GM19452 (cell line): ENCODE data around the gene TBC1D25.

Experiments used
- ATAC-seq: cut with Tn5 transposase; IDR thresholded peaks from one replicate; pipeline ENCODE4 v1.9.1; 2021; ENCODE audit not compliant: unreplicated experiment

TBC1D25 gene

DNA sequence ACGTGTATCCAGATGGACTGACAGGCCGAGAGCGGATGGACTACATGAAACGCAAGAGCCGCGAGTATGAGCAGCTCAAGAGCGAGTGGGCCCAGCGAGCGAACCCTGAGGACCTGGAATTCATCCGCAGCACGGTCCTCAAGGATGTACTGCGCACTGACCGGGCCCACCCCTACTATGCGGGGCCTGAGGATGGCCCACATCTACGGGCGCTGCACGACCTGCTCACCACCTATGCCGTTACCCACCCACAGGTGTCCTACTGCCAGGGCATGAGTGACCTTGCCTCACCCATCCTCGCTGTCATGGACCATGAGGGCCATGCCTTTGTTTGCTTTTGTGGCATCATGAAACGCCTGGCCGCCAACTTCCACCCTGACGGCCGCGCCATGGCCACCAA, 20.1 kb downstream of the TBC1D25 start:
- no peak for ATAC-seq

DNA sequence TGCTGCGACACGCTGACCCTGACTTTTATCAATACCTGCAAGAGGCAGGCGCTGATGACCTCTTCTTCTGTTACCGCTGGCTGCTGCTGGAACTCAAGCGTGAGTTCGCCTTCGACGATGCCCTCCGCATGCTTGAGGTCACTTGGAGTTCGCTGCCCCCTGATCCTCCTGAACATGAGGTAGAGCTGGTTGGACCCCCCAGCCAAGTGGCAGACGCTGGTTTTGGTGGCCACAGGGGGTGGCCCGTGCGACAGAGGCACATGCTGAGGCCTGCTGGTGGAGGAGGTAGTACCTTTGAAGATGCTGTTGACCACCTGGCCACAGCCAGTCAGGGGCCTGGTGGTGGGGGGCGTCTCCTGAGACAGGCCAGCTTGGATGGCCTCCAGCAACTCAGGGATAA, 20.5 kb downstream of the TBC1D25 start:
- ATAC-seq, result no peak

DNA sequence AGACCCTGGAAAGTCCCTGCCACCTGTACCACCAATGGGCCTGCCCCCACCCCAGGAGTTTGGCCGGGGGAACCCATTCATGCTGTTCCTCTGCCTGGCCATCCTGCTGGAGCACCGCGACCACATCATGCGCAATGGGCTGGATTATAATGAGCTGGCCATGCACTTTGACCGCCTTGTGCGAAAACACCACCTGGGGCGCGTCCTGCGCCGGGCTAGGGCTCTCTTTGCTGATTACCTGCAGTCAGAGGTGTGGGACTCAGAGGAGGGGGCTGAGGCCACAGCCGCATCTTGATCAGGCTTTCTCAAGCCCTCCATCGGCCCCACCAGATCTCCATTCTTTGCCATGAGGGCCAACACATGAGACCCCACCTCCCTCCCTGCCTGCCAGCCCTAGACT, 21.2 kb downstream of the TBC1D25 start:
- ATAC-seq, result no peak

DNA sequence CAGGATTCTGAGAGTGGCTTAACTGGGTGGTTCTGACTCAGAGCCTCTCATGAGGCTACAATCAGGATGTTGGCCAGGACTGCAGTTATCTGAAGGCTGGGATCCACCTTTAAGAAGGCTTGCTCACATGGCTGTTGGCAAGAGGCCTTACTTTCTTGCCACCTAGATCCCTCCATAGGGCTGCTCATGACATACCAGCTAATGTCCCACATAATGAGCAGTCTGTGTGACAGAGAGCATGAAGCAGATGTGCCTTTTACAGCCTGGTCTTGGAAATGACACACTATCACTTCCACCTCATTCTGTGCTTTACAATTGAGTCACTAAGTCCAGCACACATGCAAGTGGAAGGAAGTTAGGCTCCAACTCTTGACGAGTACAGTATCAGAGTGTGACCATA, 30.4 kb downstream of the TBC1D25 start:
- no peak for ATAC-seq

DNA sequence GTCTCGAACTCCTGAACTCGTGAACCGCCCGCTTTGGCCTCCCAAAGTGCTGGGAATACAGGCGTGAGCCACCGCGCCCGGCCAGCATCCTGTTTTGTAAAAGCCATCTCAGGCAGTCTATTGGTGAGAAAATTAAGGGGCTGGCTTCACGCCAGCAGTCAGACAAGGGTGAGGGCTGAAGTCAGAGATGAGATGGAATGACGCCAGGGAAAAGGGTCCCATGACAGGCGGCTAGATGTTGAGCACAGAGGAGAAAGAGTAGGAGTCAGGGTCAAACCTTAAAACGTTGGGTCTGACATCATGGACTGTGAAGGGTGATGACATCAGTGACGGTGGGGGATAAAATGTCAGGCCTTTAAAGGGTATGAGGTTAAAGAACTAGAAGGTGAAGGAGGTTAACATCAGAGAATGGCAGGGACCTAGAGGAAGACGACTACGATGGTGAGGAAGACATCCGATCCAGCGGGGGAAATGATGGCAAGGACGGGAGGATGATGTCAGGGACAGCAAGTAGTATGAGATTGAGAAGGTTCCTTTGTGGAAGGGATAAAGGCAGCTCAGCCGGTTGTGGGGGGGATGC, 34.3 kb downstream of the TBC1D25 start:
- ATAC-seq, result no peak

DNA sequence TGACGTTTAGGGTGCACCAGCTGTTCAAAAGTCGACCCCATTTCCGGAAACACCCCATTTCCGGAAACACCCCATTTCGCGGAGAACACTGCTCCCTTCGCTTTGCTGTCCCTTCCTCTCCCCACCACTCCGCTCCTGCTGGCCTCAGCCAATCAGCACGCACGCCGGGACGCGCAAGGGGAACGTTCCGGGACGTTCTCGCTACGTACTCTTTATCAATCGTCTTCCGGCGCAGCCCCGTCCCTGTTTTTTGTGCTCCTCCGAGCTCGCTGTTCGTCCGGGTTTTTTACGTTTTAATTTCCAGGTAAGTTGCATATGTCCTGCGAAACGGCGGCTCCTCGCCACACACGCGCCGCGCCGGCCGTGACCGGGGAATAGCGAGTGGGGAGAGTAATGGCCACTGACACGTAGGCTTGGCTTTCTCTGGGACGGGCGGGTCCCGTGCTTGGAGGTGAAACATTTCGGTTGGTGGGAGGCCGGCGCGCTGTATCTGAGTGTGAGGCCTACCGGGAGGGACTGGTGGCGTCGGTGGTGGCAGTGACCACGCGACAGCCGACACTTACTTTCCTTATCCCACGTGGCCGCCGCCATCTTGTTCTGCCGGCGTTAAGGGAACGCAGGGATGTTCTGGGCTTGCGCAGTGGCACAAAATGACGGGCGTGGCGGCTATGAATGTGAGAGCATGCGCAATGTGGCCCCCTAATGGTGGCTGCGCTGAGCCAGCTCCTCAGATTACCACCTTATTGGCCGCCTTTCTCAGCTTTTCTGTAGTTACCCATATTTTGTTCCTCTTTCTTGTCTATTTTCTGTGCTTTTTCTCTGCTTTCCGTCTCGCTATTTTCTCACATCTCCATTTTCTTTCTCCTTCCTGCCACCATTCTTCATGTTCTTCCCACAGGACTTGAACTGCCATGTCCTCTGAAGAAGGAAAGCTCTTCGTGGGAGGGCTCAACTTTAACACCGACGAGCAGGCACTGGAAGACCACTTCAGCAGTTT, 35.1 kb downstream of the TBC1D25 start, which contains the start of gene RBM3:
RBM3 (plus strand) TSS at position 215 of the 997 bp plus-strand sequence; CDS start at position 912, 697 bp downstream.
- ATAC-seq, result peak; percentile 73

DNA sequence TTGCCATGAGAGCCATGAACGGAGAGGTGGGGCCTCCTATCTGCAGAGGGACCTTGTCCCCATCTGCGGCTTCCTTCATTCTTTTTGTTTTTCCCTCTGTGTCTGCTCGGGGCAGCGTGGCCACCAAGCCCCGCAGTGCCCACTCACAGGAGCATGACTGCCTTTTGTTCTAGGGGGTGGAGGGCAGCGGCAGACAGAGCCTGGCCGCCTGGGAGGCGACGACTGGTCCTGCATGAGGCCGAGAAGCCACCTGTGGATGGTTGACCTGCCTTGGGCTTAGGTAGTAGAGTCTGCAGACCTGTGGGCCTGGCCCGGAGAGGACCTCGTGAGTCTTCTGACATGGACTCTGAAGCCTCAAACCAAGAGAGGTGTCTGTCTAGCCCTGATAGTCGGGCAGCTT, 36.1 kb downstream of the TBC1D25 start:
- no peak for ATAC-seq

DNA sequence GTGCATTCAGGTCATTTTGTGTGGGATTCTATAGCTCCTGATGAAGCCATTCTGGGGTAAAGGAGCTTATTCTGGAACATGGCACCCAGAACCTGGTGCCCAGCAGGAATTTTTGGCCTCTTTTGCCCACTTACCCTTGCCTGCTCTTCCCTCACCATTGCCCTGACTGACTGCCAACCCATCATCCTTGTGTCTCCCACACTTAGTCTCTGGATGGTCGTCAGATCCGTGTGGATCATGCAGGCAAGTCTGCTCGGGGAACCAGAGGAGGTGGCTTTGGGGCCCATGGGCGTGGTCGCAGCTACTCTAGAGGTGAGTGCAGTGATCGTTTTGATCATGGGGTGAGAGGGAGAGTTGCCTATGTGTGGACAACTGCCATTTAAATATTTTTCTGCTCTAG, 36.6 kb downstream of the TBC1D25 start:
- ATAC-seq, result no peak

DNA sequence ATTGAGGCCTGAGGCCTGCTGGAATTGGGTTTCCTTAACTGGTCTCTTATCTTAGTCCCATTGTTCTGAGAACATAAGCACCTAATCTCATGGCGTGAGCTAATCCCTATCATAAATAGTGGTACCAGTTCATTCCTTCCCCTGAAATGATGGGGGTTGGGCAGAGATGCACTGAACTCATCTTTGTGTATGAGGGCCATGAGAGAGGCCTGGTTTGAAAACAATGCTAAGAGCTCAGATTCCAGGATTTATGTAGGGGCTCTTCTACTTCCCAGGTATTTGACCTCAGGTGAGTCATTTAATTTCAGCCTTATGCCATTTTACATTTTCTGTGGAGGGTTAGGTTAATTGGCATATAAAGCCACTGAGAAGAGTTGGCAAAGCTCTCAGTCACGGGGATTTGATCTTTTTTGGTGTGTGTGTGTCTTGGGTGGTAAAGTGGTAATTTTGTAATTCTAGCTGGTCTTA, 39.2 kb downstream of the TBC1D25 start:
- no peak for ATAC-seq

DNA sequence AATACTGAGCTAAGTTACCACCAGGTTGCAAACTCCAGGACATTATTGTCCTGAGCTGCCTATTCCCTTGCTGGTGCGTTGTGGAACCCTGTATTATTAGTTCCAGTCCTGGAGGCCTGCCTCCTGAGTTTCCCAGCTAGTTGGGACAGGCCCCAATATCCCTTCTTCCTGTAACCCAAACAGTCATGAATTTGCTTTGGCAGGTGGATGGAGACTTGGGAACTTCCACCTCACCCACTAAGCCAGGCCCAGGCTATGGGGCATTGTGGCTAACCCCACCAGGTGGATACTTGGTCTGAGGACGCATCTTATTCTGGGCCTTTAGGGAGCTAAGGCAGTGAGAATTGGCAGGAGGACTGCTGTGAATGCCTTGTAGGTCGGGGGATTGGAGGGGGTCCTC, 39.7 kb downstream of the TBC1D25 start:
- no peak for ATAC-seq

DNA sequence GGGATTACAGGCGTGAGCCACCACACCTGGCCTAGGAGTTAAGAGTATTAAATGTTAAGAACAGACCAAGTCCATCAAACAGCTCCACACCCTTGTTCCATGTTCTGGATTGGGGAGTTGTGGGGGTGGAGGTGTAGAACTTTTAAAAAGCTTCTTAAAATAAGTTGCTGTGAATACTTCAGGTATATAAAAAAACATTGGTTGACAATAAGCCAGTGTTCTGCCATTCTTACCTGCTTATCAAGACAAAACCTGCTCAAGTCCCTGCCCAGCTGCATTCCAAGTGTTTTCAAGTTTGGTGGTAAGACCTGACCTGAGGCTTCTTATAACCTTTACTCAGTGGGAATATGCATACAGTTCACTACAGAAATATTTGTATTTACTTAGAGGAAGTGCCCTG, 41.1 kb downstream of the TBC1D25 start:
- ATAC-seq, result no peak

DNA sequence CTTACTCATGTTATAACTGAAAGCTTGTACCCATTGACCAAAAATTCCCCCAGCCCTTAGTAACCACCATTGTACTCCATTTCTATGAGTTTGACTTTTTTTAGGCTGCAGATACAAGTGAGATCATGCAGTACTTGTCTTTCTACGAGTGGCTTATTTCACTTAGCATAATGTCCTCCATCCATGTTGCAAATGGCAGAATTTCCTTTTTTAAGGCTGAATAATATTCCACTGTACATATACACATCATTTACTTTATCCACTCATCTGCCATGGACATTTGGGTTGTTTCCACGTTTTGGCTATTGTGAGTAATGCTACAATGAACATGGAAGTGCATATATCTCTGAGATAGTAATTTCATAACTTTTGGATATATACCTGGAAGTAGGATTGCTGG, 45.2 kb downstream of the TBC1D25 start:
- no peak for ATAC-seq

DNA sequence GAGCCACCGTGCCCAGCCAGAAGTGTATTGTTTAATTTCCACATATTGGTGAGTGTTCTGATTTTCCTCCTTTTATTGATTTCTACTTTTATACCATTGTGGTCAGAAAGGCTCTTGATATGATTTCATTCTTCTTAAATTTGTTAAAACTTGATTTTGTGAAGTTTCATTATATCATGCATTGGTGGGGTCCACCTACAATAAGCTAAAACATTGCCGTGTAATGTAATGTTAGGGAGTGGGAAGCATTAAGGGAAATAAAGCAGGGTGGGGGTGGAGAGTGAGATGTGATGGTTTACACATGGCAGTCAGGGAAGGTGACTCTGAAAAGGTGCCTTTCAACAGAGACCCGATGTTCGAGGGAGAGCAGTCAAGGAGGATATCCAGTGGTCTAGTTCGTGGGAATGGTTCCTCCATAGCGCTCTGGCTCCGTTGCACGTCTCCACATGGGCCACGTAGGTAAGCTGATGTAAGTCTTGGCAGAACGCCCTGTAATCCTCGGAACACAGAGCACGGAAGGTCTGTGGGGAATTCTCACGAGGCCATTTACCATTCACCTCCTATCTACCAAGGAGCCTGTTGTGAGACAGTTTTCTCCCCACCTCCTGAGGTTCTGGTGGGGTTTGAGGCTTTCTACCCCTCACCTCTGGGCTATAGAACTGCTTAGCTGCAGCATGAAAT, 50.1 kb downstream of the TBC1D25 start:
- ATAC-seq, result no peak

DNA sequence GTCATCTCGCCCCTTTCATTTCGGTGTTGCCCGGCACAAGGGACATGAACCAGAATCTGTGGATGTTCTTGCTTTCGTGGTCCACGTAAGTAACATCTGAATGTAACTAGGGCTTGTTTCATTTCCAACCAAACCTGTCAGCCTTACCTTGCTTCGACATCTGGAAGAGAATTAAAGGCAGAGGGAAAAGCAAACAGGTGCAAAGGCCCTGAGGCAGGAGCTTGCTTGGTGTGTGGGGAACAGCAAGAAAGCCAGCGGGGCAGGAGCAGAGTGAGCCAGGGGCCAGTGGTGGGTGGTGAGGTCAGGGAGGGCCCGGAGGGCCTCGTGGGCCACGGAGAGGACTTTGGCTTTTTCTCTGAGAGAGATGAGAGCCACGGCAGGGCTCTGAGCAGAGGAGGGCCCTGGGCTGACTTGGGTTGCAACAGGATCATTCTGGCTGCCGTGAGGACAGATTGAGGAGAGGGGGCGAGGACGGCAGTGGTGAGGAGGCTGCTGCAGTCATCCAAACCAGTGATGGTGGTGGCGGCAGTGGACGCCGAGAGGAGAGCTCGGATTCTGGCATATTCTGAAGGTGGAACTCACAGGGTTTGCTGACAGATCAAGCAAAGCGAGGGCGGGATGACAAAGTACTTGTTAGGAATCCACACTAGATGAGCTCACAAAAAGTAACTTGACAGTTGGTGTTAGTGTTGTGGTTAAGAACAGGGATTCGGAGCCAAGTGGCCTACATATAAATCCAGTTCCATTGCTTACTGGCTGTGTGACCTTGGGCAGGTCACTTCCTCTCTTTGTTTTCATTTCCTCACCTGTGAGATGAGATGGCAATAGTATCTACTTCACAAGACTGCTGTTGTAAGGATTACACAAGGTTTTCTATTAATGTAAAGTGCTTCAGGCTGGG, 50.9 kb downstream of the TBC1D25 start:
- no peak for ATAC-seq

DNA sequence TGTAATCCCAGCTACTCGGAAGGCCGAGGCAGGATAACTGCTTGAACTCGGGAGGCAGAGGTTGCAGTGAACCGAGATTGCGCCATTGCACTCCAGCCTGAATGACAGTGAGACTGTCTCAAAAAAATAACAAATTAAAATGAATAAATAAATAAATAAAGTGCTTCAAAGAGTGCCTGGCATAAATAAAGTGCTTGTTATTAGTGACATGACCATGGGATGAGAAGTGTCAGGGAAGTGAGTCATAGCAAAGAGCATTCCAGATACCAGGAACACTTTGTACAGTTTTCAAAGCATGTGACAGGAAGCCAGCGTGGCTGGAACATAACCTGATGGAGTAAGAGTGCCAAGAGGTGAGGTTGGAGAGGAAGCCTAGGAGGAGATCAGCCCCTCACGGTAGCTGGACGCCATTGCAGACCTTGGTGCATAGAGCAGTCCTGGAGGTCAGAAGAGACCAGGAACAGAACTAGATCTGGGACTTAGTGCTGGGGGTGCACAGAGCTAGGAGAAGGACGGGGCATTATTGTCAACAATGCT, 51.8 kb downstream of the TBC1D25 start:
- no peak for ATAC-seq

DNA sequence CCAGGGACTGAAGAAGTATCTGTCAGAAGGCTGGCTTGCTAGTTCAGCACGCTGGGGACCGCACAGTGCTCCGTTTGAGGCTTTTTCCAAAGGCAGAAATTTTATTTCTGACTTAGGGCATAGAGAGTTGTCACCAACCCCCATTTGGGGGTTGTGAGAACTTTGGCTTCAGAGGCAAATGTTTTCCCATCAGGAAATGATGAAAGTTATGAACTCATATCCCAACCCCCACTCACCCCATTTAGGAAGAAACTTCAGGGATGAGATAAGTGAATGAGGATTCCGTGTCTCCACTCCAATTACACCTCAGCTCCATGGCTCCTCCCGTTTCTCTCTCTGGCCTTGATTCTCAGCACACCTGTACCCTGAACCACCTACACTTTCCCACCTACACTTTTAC, 53.5 kb downstream of the TBC1D25 start:
- ATAC-seq, result no peak

DNA sequence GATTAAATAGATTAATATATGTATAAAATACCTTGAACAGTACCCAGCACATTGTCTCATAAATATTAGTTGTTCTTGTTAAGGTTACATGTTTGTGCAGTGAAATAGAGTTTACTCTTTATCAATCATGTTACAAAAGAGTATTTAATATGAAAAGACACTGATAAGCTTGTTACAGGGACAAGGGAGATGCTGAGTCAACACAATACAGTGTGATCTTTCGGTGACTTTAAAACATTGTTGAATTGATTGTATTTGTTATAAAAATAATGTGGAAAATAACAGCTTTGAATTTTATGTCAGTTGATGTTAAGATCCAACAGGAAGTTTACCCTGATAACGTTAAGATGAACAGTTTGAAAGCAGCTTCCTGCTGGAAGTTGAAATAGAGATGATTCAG, 56.4 kb downstream of the TBC1D25 start:
- ATAC-seq, result no peak

DNA sequence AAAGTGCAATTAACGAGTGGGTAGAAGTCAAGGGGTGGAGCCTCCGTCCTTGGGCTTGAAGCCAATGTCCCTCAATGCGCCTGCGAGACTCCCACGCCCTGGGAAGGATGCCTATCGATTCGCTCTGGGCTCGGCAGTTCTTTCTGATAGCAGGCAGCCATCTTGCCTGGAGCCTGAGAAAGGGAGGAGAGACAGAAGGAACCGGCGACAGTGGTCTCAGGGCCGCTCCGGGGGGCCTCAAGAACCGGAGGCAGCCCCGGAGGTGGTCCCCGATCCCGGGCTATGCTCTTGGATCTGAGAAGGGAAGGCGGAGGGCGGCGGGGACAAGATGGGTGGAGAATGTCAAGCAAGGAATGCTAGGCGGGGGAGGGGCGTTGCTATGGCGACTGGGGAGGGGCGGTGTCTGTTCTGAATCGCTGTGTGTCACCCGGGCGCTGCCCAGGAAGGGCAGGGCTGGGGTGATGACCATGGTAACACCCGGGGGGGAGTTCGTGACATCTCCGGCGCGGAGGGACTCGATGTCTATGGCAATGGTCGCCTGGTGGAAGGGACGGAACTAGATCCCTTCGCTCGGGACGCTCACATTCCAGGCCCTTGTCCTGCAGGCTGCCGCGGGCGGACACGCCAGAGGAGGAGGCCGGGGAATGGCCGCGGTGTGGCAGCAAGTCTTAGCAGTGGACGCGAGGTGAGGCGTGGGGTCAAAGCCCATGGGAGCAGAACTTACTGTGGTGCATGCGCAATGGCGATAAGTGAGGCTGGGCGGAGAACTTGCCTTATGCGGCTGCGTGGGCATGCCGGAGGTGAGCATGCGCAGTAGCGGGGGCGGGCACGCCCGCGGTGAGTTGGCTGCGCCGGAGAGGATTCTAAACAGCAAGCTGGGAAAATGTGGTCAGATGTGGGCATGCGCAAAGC, 58.1 kb downstream of the TBC1D25 start, which contains the start of gene WDR13:
WDR13 (plus strand) TSS at position 140 of the 912 bp plus-strand sequence; CDS start at position 645, 505 bp downstream.
- ATAC-seq, result peak; percentile 73

DNA sequence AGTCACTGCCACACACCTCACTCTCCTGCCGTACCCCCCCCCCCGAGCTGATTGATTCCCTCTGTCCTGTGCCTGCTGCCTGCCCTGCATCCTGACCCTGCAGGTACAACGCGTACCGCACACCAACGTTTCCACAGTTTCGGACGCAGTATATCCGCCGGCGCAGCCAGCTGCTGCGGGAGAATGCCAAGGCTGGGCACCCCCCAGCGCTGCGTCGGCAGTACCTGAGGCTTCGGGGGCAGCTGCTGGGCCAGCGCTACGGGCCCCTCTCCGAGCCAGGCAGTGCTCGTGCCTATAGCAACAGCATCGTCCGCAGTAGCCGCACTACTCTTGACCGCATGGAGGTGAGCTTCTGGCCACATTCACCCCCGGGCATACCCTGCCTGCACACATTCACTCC, 59.1 kb downstream of the TBC1D25 start:
- ATAC-seq, result no peak
